Left renal cortex interstitium (tissue), 4 donors: ENCODE results near the gene MPL. TPM values are rescaled to one million over a fixed set of nuclear protein-coding genes. Genes with fewer than 3 reads are reported as not detected.

Experiments used
- DNase-seq, 4 donors: peaks; one replicate each; pipeline ENCODE4 v3.0.0-alpha.2; 2013; ENCODE audit warnings: low read depth in 4 of 4, low spot score in 2 of 4, missing footprints in 1 of 4
- polyA plus RNA-seq, 4 donors: library from polyadenylated mRNA; unstranded; fragments of 120-200 nt; gene quantifications; one replicate each; pipeline ENCODE4 v1.2.1, GENCODE V29; 2013; ENCODE audit not compliant: insufficient read length in 4 of 4

MPL gene
- polyA plus RNA-seq = 1 to 10 TPM in 2 of 4 donors, under 1 TPM in 2; 0.30 to 1.5 (median 1.0) TPM

GRCh38 chr1:43337588-43337987 lies at the start of gene MPL:
Gene MPL (plus strand): TSS chr1:43337818. CDS start chr1:43337849, 31 bp downstream.
- DNase-seq = no peak

- DNase-seq = no peak
These were observed 49.4 kb upstream of the MPL start for GRCh38 chr1:43288058-43288784.

GRCh38 chr1:43288785-43289706 lies 48.6 kb upstream of the MPL start:
- no peak for DNase-seq

- no peak for DNase-seq
These were observed 45.4 kb upstream of the MPL start for GRCh38 chr1:43292216-43292615.

GRCh38 chr1:43292679-43293078 lies 44.9 kb upstream of the MPL start:
- no peak for DNase-seq

GRCh38 chr1:43293176-43293575 lies 44.4 kb upstream of the MPL start:
- no peak for DNase-seq

GRCh38 chr1:43293896-43294760 lies 43.5 kb upstream of the MPL start:
- DNase-seq = no peak

GRCh38 chr1:43294761-43295160 lies 42.9 kb upstream of the MPL start:
- DNase-seq = no peak

- no peak for DNase-seq
These were observed 41.4 kb upstream of the MPL start for GRCh38 chr1:43296207-43296606.

GRCh38 chr1:43298055-43298454 lies 39.6 kb upstream of the MPL start:
- no peak for DNase-seq

- no peak for DNase-seq
These were observed 38.5 kb upstream of the MPL start for GRCh38 chr1:43299101-43299500.

GRCh38 chr1:43300378-43301094 lies 37.1 kb upstream of the MPL start, which contains the start of gene TIE1:
Gene TIE1 (plus strand): TSS chr1:43300982. CDS start chr1:43301072, 90 bp downstream.
- no peak for DNase-seq

GRCh38 chr1:43302201-43302600 lies 35.4 kb upstream of the MPL start:
- DNase-seq = no peak

GRCh38 chr1:43302721-43303470 lies 34.7 kb upstream of the MPL start:
- no peak for DNase-seq

- DNase-seq = no peak
These were observed 33.9 kb upstream of the MPL start for GRCh38 chr1:43303471-43304313.

- no peak for DNase-seq
These were observed 33.3 kb upstream of the MPL start for GRCh38 chr1:43304314-43304681.

- no peak for DNase-seq
These were observed 32.8 kb upstream of the MPL start for GRCh38 chr1:43304771-43305300.

GRCh38 chr1:43305461-43305860 lies 32.2 kb upstream of the MPL start:
- no peak for DNase-seq
